Astrocyte (in vitro differentiated cells and primary cell): Measurements from ENCODE around the gene CYB561D2. TPM values are rescaled to one million over a fixed set of nuclear protein-coding genes. Genes with fewer than 3 reads are reported as not detected.

Experiments used
- DNase-seq: peaks from one replicate; pipeline ENCODE4 v3.0.0-alpha.2; 2010; ENCODE audit warnings: low read depth
- FAIRE-seq: peaks from 2 replicates; lab custom pipeline; 2011; peaks lifted over from hg19 to GRCh38; lab: Jason Lieb, UNC
- H2AFZ ChIP-seq: 2 replicates; pipeline ENCODE4 v1.6.0; 2012; ENCODE audit warnings: low read depth, low read length, inconsistent platforms
- H3K27ac ChIP-seq: 2 replicates; pipeline ENCODE4 v1.5.1; 2011; ENCODE audit warnings: low read depth, low read length, inconsistent platforms
- H3K27me3 ChIP-seq: 2 replicates; pipeline ENCODE4 v1.6.0; 2011; ENCODE audit warnings: low read length, inconsistent platforms; ENCODE audit not compliant: insufficient read depth
- H3K36me3 ChIP-seq: 2 replicates; pipeline ENCODE4 v1.5.1; 2011; ENCODE audit warnings: low read length, inconsistent platforms; ENCODE audit not compliant: insufficient read depth
- H3K4me1 ChIP-seq: 2 replicates; pipeline ENCODE4 v1.5.1; 2011; ENCODE audit warnings: low read length, inconsistent platforms; ENCODE audit not compliant: insufficient read depth
- H3K4me2 ChIP-seq: 2 replicates; pipeline ENCODE4 v1.6.0; 2012; ENCODE audit warnings: low read length, inconsistent platforms
- H3K4me3 ChIP-seq: 2 replicates; pipeline ENCODE4 v1.5.1; 2011; ENCODE audit warnings: low read depth, mild to moderate bottlenecking, low read length, inconsistent platforms; ENCODE audit not compliant: insufficient read depth
- H3K79me2 ChIP-seq: 2 replicates; pipeline ENCODE4 v1.6.0; 2012; ENCODE audit warnings: mild to moderate bottlenecking, low read length, inconsistent platforms; ENCODE audit not compliant: insufficient read depth
- H3K9ac ChIP-seq: 2 replicates; pipeline ENCODE4 v1.6.0; 2012; ENCODE audit warnings: mild to moderate bottlenecking, low read length, inconsistent platforms
- H3K9me3 ChIP-seq: 2 replicates; pipeline ENCODE4 v1.5.1; 2012; ENCODE audit warnings: low read depth, mild to moderate bottlenecking, low read length, inconsistent platforms; ENCODE audit not compliant: insufficient read depth
- H4K20me1 ChIP-seq: 2 replicates; pipeline ENCODE4 v1.6.0; 2012; ENCODE audit warnings: low read length, inconsistent platforms; ENCODE audit not compliant: insufficient read depth
- H3K27ac Mint-ChIP-seq: one replicate; pipeline ENCODE4 v1.8.0; 2021; ENCODE audit warnings: mild to moderate bottlenecking, mixed read lengths; ENCODE audit not compliant: unreplicated experiment
- H3K27me3 Mint-ChIP-seq: one replicate; pipeline ENCODE4 v1.8.0; 2021; ENCODE audit warnings: low read depth, mixed read lengths; ENCODE audit not compliant: unreplicated experiment
- H3K36me3 Mint-ChIP-seq: one replicate; pipeline ENCODE4 v1.8.0; 2021; ENCODE audit warnings: low read depth, mixed read lengths; ENCODE audit not compliant: unreplicated experiment
- H3K4me1 Mint-ChIP-seq: one replicate; pipeline ENCODE4 v1.8.0; 2021; ENCODE audit warnings: low read depth, mixed read lengths; ENCODE audit not compliant: unreplicated experiment
- H3K4me3 Mint-ChIP-seq: one replicate; pipeline ENCODE4 v1.8.0; 2021; ENCODE audit warnings: mild to moderate bottlenecking, moderate library complexity, mixed read lengths; ENCODE audit not compliant: unreplicated experiment
- H3K9me3 Mint-ChIP-seq: one replicate; pipeline ENCODE4 v1.8.0; 2021; ENCODE audit warnings: mild to moderate bottlenecking, mixed read lengths; ENCODE audit not compliant: unreplicated experiment
- CTCF ChIP-seq: IDR thresholded peaks from 2 replicates; pipeline ENCODE4 v1.5.1; 2011; ENCODE audit warnings: low read depth, mild to moderate bottlenecking, inconsistent platforms, low read length, moderate library complexity; ENCODE audit not compliant: insufficient read depth
- EZH2 ChIP-seq: IDR thresholded peaks from 2 replicates; pipeline ENCODE4 v1.6.1; 2012; ENCODE audit warnings: mild to moderate bottlenecking, low read length, inconsistent platforms; ENCODE audit not compliant: insufficient read depth
- total RNA-seq: library from RNA; stranded (reverse); gene quantifications from 2 replicates; pipeline ENCODE4 v1.2.1, GENCODE V29; 2021

Gene CYB561D2
- total RNA-seq, 1 donor from 2014 or later, result 19.4 TPM

GRCh38 chr3:50317300-50317699 is 33.4 kb upstream of the CYB561D2 start:
- H3K36me3 Mint-ChIP-seq, result peaks cover 22% of the 10 kb centered on the region

DNA sequence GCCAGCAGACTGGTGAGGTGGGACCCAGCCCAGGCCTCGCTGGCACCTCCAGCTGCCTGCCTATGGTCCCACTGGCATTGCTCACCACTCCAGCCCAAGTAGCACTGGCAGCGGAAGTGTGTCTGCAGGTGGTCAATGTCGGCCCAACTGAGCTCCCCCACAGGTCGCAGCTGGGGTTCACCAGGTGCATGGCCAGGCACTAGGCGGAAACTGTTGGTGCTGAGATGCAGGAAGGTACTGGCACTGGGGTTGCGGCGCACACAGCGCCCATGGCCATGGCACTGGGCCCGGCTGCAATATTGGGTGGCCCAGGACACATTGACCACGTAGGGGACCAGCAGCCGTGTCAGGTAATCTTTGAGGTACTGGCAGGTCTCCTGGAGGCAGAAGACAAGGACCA is 32.5 kb upstream of the CYB561D2 start:
- Mint-ChIP-seq H3K9me3 (no peaks in the 10 kb centered on the region), H3K27ac (no peak overlapping the region), H3K4me1 (peaks cover 22% of the 10 kb centered on the region), H3K4me3 (no peak overlapping the region), H3K27me3 (no peaks in the 10 kb centered on the region), H3K36me3 (peaks cover 22% of the 10 kb centered on the region)
- FAIRE-seq (no peak), DNase-seq (no peak)
- H3K79me2 ChIP-seq, result peaks cover 40% of the 10 kb centered on the region
- no peak for TF ChIP-seq CTCF
- no peak for TF ChIP-seq EZH2
- no peaks in the 10 kb centered on the region for H3K9me3 ChIP-seq
- H3K4me2 ChIP-seq, result peak overlapping the region; percentile 93
- H3K27me3 ChIP-seq, result no peaks in the 10 kb centered on the region
- no peak overlapping the region for H3K27ac ChIP-seq
- peaks cover 8% of the 10 kb centered on the region for H3K36me3 ChIP-seq
- peaks cover 58% of the 10 kb centered on the region for H4K20me1 ChIP-seq
- H3K4me3 ChIP-seq, result no peak overlapping the region
- H3K4me1 ChIP-seq, result peaks cover 29% of the 10 kb centered on the region
- no peak overlapping the region for H2AFZ ChIP-seq
- H3K9ac ChIP-seq, result no peak overlapping the region

More at GRCh38 chr3:50317300-50317699, 33.4 kb upstream of the CYB561D2 start:
- peaks cover 40% of the 10 kb centered on the region for H3K79me2 ChIP-seq
- Mint-ChIP-seq H3K4me1 (peaks cover 16% of the 10 kb centered on the region), H3K27me3 (no peaks in the 10 kb centered on the region), H3K27ac (peak overlapping the region; percentile 53), H3K4me3 (no peak overlapping the region), H3K9me3 (no peaks in the 10 kb centered on the region)
- TF ChIP-seq CTCF (no peak), EZH2 (no peak)
- peaks cover 58% of the 10 kb centered on the region for H4K20me1 ChIP-seq
- H3K4me1 ChIP-seq, result peaks cover 29% of the 10 kb centered on the region
- no peak for DNase-seq
- H3K27me3 ChIP-seq, result no peaks in the 10 kb centered on the region
- H3K36me3 ChIP-seq, result peaks cover 8% of the 10 kb centered on the region
- H3K9ac ChIP-seq, result peak overlapping the region; percentile 29
- no peaks in the 10 kb centered on the region for H3K9me3 ChIP-seq
- no peak for FAIRE-seq
- H2AFZ ChIP-seq, result no peak overlapping the region
- peak overlapping the region; percentile 55 for H3K4me2 ChIP-seq
- H3K27ac ChIP-seq, result no peak overlapping the region
- H3K4me3 ChIP-seq, result no peak overlapping the region

- Histone ChIP-seq H3K4me2 (peak overlapping the region; percentile 93), H3K9me3 (no peaks in the 10 kb centered on the region), H3K27me3 (no peaks in the 10 kb centered on the region), H4K20me1 (peaks cover 58% of the 10 kb centered on the region), H3K4me1 (peaks cover 29% of the 10 kb centered on the region), H3K36me3 (peaks cover 8% of the 10 kb centered on the region), H3K9ac (no peak overlapping the region), H2AFZ (no peak overlapping the region), H3K79me2 (peaks cover 40% of the 10 kb centered on the region), H3K27ac (no peak overlapping the region), H3K4me3 (no peak overlapping the region)
- no peak for FAIRE-seq
- TF ChIP-seq CTCF, result no peak
- TF ChIP-seq EZH2, result no peak
- Mint-ChIP-seq H3K36me3 (peaks cover 21% of the 10 kb centered on the region), H3K4me3 (no peak overlapping the region), H3K9me3 (no peaks in the 10 kb centered on the region), H3K4me1 (peaks cover 23% of the 10 kb centered on the region), H3K27ac (no peak overlapping the region), H3K27me3 (no peaks in the 10 kb centered on the region)
- DNase-seq, result no peak
These were observed 32.0 kb upstream of the CYB561D2 start for GRCh38 chr3:50318615-50319014.
